Coronary artery (tissue), 2 donors: ENCODE measurements around the gene BCAN.

ENCODE experiments used
- DNase-seq: peaks from one replicate; pipeline ENCODE4 v3.0.0-alpha.2; 2017; ENCODE audit warnings: low spot score
- H3K27ac ChIP-seq, 2 donors: fragments of 200-600 bp; sonication (generic); one replicate each; pipeline ENCODE4 v1.5.1; 2016 to 2019
- H3K4me3 ChIP-seq: fragments of 200-600 bp; sonication (generic); 2 replicates; pipeline ENCODE4 v1.5.1; 2016; ENCODE audit warnings: mild to moderate bottlenecking, moderate library complexity
- TF ChIP-seq, protein P1 (sequence below): fragments of 200-600 bp; sonication (generic); IDR thresholded peaks from one replicate; pipeline ENCODE4 v1.5.1; 2019; ENCODE audit warnings: antibody characterized with exemption

Gene BCAN

DNA sequence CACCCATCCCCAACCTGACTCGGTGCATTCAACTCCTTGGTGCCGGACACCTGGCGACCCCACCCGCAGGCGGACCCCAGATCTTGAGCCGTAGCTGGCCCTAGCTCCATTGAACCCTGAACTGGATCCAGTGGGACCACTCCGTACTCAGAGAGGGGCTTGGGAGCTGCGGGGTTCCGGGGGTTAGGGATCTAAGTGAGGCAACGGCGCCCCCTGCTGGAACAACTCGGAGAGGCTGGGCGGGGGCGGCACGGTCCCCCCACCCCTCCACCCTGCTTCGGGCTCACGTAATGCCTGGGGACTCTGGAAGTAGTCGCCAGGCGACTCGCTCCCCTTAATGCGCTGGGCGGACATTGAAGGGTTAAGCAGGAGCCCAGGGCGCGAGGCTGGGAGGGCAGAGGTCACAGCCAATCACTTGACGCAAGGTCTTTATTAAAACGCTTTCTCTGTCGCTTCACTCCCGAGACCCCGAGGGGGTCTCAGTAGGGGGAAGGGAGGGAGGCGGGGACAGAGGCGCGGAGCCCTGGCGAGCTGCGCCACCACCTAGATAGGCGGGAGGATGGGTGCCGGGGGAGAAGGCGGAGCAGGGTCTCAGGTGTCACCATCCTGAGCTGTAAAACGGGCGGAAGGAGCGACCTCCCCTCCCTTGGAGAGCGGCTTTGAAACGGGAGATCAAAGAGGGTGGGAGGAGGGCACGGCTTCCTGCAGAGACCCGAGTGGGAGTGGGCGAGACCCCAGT is 64.2 kb downstream of the BCAN start:
- H3K4me3 ChIP-seq: peak overlapping the region; percentile 71
- DNase-seq: no peak
- TF ChIP-seq, protein P1, sequence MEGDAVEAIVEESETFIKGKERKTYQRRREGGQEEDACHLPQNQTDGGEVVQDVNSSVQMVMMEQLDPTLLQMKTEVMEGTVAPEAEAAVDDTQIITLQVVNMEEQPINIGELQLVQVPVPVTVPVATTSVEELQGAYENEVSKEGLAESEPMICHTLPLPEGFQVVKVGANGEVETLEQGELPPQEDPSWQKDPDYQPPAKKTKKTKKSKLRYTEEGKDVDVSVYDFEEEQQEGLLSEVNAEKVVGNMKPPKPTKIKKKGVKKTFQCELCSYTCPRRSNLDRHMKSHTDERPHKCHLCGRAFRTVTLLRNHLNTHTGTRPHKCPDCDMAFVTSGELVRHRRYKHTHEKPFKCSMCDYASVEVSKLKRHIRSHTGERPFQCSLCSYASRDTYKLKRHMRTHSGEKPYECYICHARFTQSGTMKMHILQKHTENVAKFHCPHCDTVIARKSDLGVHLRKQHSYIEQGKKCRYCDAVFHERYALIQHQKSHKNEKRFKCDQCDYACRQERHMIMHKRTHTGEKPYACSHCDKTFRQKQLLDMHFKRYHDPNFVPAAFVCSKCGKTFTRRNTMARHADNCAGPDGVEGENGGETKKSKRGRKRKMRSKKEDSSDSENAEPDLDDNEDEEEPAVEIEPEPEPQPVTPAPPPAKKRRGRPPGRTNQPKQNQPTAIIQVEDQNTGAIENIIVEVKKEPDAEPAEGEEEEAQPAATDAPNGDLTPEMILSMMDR: peak; percentile 78
- H3K27ac ChIP-seq: peak overlapping the region; percentile 81 to 89

DNA sequence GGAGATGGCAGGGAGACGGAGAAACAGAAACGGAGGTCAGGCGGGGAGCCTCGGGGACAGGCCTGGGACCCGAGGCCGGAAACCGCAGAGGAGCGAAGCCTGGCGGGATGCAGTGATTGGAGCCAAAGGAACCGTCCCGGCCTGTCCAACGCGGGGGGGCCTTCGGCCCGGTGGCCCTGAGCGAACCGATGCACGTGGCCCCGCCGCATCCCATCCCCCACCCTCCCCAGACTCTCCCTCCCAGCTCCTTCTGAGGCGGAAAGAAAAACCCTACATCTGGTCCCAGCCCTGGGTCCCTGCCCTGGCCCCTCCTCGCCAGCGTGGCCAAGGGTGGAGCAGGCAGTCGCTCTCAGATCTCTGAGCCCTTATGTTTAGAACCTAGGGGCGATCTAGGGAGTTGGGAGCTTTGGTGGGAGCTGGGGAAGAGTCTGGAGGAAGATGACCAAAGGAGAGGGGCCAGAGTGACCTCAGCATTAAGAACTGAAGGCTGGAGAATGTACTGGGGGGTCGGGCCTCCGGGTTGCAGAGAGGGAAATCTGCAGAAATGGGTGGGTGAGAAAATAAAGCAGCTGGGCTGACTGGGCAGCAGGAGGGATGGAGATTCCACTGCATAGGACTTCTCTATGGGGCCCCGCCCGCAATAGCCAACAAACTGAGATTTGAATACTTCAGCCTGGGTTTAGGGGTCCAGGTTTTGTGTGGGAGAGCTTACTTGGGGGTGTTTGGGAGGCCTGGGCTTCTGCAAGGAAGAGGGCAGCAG is 64.9 kb downstream of the BCAN start:
- TF ChIP-seq, protein P1: no peak
- H3K27ac ChIP-seq: peak overlapping the region; percentile 81 to 89
- DNase-seq: no peak

DNA sequence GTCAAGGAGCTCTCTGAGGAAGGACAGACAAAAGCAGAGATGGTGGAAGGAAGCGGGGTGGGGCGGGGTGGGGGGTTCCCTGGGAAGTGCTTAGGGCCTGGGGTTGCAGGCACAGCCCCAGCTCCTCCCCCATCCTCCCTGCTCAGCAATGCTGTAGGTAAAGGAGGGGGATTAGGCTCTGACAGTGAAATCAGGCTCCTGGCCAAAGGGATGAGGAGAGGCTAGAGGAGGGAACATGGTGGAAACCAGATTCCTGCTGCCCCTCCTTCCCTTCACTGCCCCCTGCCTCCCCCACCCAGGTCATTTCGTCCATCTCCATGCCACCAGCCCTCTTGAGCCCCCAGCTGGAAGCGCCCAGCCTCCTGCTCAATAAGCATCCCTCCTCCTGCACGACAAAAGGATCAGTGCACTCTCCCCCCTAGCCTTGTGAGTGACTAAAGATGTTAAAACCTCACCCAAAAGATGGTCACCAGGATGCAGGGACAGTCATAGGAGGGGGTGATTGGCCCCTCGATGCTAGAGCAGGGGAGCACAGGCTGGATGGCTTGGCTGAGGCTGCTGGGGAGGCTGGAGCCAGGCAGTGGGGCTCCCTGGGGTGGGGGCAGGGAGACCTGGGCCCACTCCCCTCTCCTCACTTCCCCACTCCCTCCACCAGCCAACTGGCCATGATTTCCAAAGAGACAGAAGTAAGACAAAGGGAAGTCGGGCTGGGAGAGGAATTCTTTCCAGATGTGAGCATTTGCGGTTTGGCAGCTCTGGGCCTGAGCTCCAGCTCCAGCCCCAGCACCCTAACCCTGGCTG is 65.7 kb downstream of the BCAN start:
- TF ChIP-seq, protein P1: no peak
- H3K4me3 ChIP-seq: no peak overlapping the region
- H3K27ac ChIP-seq: peak overlapping the region in 1 of 2 donors; percentile 89
- DNase-seq: no peak

More for the DNA sequence above, 64.9 kb downstream of the BCAN start:
- H3K4me3 ChIP-seq: peak overlapping the region; percentile 71

DNA sequence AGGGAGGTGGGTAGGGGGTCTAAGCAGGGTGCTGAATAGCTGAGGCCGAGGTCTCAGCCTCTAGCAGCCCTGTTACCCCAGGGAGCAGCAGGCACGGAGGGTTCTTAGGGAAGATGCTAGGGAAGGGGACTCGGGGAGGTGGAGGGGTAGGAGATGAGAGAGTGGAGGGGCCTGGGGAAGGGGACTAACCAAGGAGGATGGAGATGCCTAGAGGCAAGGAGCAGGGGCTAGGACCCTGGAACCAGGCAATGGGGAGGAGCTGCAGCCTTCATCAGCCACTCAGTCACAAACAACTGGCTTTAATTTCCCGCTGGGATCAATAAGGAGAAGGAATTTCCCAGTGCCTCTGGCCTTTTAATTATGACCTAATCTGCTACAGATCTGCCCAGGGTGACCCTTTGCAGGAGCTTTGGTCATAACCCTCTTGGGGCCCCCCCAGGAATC is 66.3 kb downstream of the BCAN start:
- Histone ChIP-seq H3K27ac (peak overlapping the region in 1 of 2 donors; percentile 89), H3K4me3 (no peak overlapping the region)
- DNase-seq: no peak
- TF ChIP-seq, protein P1: no peak

DNA sequence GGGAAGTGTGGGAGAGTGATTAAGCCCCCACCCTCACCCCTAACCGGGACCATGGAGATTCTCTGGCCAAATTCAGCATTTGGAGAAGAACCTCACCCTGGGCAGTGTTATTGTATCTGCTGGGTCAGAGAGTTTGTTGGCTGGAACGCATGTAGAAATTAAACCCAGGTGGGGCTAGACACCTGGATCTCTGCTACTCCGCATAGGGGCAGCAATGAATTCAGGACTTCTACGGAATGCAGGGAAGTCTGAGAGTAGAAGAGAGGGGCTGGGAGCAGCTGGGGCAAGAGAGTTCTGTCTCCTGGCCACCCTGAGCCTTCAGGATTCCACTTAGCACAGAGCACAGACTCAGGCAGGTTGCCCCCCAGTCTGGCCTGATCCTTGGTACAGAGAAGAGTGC is 67.1 kb downstream of the BCAN start:
- TF ChIP-seq, protein P1: no peak
- no peak for DNase-seq
- peak overlapping the region; percentile 16 to 89 for H3K27ac ChIP-seq
- H3K4me3 ChIP-seq: no peak overlapping the region
